ENCODE results near the gene PRKCE. TPM values are rescaled to one million over a fixed set of nuclear protein-coding genes. Genes with fewer than 3 reads are reported as not detected.

The PRKCE gene
- total RNA-seq, 4 donors from 2014 or later: 10.9 to 19.6 (median 14.9) TPM

GRCh38 chr2:45623098-45623497, 28.4 kb upstream of the PRKCE start:
- no peak for TF ChIP-seq CTCF (IDR thresholded peaks at IDR 0.05; ENCODE audit: low read depth)

GRCh38 chr2:45625824-45626223, 25.7 kb upstream of the PRKCE start:
- TF ChIP-seq CTCF (IDR thresholded peaks at IDR 0.05; ENCODE audit: low read depth): no peak

- no peak for TF ChIP-seq CTCF (IDR thresholded peaks at IDR 0.05; ENCODE audit: low read depth)
These were observed 24.9 kb upstream of the PRKCE start for GRCh38 chr2:45626387-45627221.

- no peak for TF ChIP-seq CTCF (IDR thresholded peaks at IDR 0.05; ENCODE audit: low read depth)
These were observed 23.6 kb upstream of the PRKCE start for GRCh38 chr2:45627911-45628310.

GRCh38 chr2:45629971-45630370, 21.5 kb upstream of the PRKCE start:
- TF ChIP-seq CTCF (IDR thresholded peaks at IDR 0.05; ENCODE audit: low read depth): no peak

GRCh38 chr2:45631319-45631718, 20.2 kb upstream of the PRKCE start:
- TF ChIP-seq CTCF (IDR thresholded peaks at IDR 0.05; ENCODE audit: low read depth): no peak

- no peak for TF ChIP-seq CTCF (IDR thresholded peaks at IDR 0.05; ENCODE audit: low read depth)
These were observed 19.5 kb upstream of the PRKCE start for GRCh38 chr2:45631955-45632354.
